Measurements from ENCODE around the gene WASF2.
A peak's percentile ranks its signal among the peaks of the same experiment; 100 is the strongest.

WASF2 gene

GRCh38 chr1:27417713-27418112 lies 72.3 kb downstream of the WASF2 start:
- TF ChIP-seq, protein P1, sequence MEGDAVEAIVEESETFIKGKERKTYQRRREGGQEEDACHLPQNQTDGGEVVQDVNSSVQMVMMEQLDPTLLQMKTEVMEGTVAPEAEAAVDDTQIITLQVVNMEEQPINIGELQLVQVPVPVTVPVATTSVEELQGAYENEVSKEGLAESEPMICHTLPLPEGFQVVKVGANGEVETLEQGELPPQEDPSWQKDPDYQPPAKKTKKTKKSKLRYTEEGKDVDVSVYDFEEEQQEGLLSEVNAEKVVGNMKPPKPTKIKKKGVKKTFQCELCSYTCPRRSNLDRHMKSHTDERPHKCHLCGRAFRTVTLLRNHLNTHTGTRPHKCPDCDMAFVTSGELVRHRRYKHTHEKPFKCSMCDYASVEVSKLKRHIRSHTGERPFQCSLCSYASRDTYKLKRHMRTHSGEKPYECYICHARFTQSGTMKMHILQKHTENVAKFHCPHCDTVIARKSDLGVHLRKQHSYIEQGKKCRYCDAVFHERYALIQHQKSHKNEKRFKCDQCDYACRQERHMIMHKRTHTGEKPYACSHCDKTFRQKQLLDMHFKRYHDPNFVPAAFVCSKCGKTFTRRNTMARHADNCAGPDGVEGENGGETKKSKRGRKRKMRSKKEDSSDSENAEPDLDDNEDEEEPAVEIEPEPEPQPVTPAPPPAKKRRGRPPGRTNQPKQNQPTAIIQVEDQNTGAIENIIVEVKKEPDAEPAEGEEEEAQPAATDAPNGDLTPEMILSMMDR (IDR thresholded peaks at IDR 0.05; ENCODE audit: low read depth, low read length) = no peak
- H3K9me3 ChIP-seq (ENCODE audit: severe bottlenecking) = no peaks in the 10 kb centered on the region
- H3K36me3 ChIP-seq = peaks cover 70% of the 10 kb centered on the region
- H3K27me3 ChIP-seq (ENCODE audit: insufficient read depth, low read depth, severe bottlenecking) = no peaks in the 10 kb centered on the region
- H3K27ac ChIP-seq = no peak overlapping the region
- no peak for DNase-seq
- no peak overlapping the region for H3K4me3 ChIP-seq (ENCODE audit: low read depth, low read length)

DNA sequence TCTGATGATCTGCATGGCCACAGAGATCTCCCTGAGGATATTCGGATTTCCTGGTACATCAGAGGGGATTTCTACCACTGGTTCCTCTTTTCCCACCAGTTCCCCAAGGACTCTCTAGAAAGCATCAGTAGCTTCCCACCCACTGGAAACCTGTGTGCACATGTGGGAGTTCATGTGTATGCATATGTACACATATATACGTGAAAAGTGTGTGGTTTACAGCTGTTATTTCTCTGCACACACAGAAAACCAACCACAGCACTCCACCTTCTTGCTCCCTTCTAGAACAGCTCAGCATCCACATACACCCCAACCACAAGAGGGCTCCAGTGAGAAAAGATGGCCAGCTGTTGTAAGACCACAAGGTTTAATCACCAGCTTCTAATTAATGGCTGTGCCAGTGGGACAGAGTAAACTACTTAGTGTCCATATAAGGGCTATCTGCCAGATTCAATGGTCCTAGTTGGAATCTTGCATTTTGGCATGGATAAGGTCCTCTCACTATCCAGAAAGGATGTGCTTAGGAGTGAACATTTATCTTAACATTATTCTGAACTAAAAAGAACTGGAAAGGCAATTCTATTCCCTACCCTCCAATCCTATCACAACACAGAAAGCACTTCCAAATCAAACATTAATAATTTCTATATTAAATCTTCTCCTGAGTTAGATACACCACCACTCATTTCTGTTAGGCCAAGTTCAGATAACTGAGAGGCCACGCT lies 73.4 kb downstream of the WASF2 start:
- TF ChIP-seq, protein P1 (IDR thresholded peaks at IDR 0.05; ENCODE audit: low read depth, low read length) = peak; percentile 60
- H3K27me3 ChIP-seq (ENCODE audit: insufficient read depth, low read depth, severe bottlenecking) = no peaks in the 10 kb centered on the region
- DNase-seq = peak; percentile 47
- no peak overlapping the region for H3K4me3 ChIP-seq (ENCODE audit: low read depth, low read length)
- H3K36me3 ChIP-seq = peaks cover 82% of the 10 kb centered on the region
- H3K27ac ChIP-seq = no peak overlapping the region
- H3K9me3 ChIP-seq (ENCODE audit: severe bottlenecking) = no peaks in the 10 kb centered on the region

GRCh38 chr1:27414091-27414490 lies 75.9 kb downstream of the WASF2 start:
- DNase-seq = no peak
- peaks cover 80% of the 10 kb centered on the region for H3K36me3 ChIP-seq
- H3K4me3 ChIP-seq (ENCODE audit: low read depth, low read length) = no peak overlapping the region
- no peaks in the 10 kb centered on the region for H3K27me3 ChIP-seq (ENCODE audit: insufficient read depth, low read depth, severe bottlenecking)
- no peaks in the 10 kb centered on the region for H3K9me3 ChIP-seq (ENCODE audit: severe bottlenecking)
- TF ChIP-seq, protein P1 (IDR thresholded peaks at IDR 0.05; ENCODE audit: low read depth, low read length) = no peak
- no peak overlapping the region for H3K27ac ChIP-seq

DNA sequence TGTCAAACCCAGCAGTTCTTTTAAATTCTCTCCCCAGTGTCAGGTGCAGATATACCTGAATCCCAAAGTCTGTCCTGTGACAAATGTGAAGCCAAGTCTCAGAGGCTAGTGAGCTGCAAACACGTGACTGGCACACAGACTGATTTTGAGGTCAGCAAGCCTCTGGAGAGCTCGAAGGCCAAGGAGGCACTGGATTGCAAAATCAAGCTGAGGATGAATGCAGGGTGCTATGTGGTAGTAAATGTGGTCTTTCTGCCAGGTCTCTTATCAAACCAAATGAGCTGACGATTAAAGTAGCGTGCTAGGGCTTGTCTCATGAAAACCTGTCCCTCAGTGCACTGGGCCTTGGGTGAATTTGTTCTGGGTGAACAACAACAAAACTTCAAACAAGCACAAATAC lies 77.0 kb downstream of the WASF2 start:
- TF ChIP-seq, protein P1 (IDR thresholded peaks at IDR 0.05; ENCODE audit: low read depth, low read length) = no peak
- H3K27ac ChIP-seq = no peak overlapping the region
- peaks cover 83% of the 10 kb centered on the region for H3K36me3 ChIP-seq
- no peak overlapping the region for H3K4me3 ChIP-seq (ENCODE audit: low read depth, low read length)
- no peaks in the 10 kb centered on the region for H3K9me3 ChIP-seq (ENCODE audit: severe bottlenecking)
- DNase-seq = no peak
- no peaks in the 10 kb centered on the region for H3K27me3 ChIP-seq (ENCODE audit: insufficient read depth, low read depth, severe bottlenecking)

GRCh38 chr1:27412502-27412901 lies 77.5 kb downstream of the WASF2 start:
- Histone ChIP-seq H3K27me3 (ENCODE audit: insufficient read depth, low read depth, severe bottlenecking) (no peaks in the 10 kb centered on the region), H3K36me3 (peaks cover 83% of the 10 kb centered on the region), H3K27ac (no peak overlapping the region), H3K4me3 (ENCODE audit: low read depth, low read length) (no peak overlapping the region), H3K9me3 (ENCODE audit: severe bottlenecking) (no peaks in the 10 kb centered on the region)
- TF ChIP-seq, protein P1 (IDR thresholded peaks at IDR 0.05; ENCODE audit: low read depth, low read length) = no peak
- no peak for DNase-seq

DNA sequence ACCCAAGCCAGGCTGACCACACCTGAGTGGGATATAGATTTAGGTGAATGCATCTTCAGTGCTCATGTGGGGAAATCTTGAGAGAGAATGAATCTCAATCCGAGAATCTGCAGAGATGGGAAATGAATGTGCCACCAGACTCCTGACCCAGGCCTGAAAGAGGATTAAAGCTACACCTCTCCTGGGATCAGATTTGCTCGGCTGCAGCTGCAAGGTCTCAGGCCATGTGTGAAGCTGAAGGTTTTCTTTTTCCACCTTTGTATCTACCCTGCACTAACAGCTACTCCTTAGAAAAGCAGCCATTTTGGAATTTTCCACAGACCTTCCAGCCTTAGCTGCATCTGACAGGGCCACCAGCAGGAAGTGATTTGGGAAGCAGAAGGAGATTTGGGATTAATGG lies 79.3 kb downstream of the WASF2 start:
- TF ChIP-seq, protein P1 (IDR thresholded peaks at IDR 0.05; ENCODE audit: low read depth, low read length) = no peak
- Histone ChIP-seq H3K27ac (peak overlapping the region; percentile 78), H3K9me3 (ENCODE audit: severe bottlenecking) (no peaks in the 10 kb centered on the region), H3K36me3 (peaks cover 68% of the 10 kb centered on the region), H3K27me3 (ENCODE audit: insufficient read depth, low read depth, severe bottlenecking) (no peaks in the 10 kb centered on the region), H3K4me3 (ENCODE audit: low read depth, low read length) (no peak overlapping the region)
- DNase-seq = peak; percentile 60

Measured in WERI-Rb-1 (cell line).